ENCODE measurements around the gene KIN.

KIN gene

GRCh38 chr10:7708832-7709231, 79.0 kb downstream of the KIN start:
- H3K36me3 ChIP-seq (replicated peaks; ENCODE audit: low read depth, low read length): no peaks in the 10 kb centered on the region
- H4K20me1 ChIP-seq (ENCODE audit: insufficient read depth, low read length): no peaks in the 10 kb centered on the region
- no peaks in the 10 kb centered on the region for H3K79me2 ChIP-seq (ENCODE audit: low read length)
- no peak overlapping the region for H2AFZ ChIP-seq (ENCODE audit: low read depth, low read length)
- H3K27me3 ChIP-seq (ENCODE audit: low read depth, low read length): peaks cover 18% of the 10 kb centered on the region
- H3K4me2 ChIP-seq (ENCODE audit: low read length): no peak overlapping the region
- no peaks in the 10 kb centered on the region for H3K9me3 ChIP-seq (ENCODE audit: insufficient read depth, low read length)
- no peak overlapping the region for H3K4me3 ChIP-seq (ENCODE audit: low read length)
- TF ChIP-seq EZH2phosphoT487 (IDR thresholded peaks at IDR 0.05; ENCODE audit: low read depth) (no peak), CTCF (IDR thresholded peaks at IDR 0.05; ENCODE audit: low read depth, low read length) (no peak)
- no peak overlapping the region for H3K9ac ChIP-seq (ENCODE audit: low read length)
- no peaks in the 10 kb centered on the region for H3K4me1 ChIP-seq (ENCODE audit: low read length)
- H3K27ac ChIP-seq (ENCODE audit: low read length): no peak overlapping the region

GRCh38 chr10:7707858-7708622, 79.8 kb downstream of the KIN start:
- no peaks in the 10 kb centered on the region for H4K20me1 ChIP-seq (ENCODE audit: insufficient read depth, low read length)
- no peak for TF ChIP-seq EZH2phosphoT487 (IDR thresholded peaks at IDR 0.05; ENCODE audit: low read depth)
- no peak for TF ChIP-seq CTCF (IDR thresholded peaks at IDR 0.05; ENCODE audit: low read depth, low read length)
- no peaks in the 10 kb centered on the region for H3K4me1 ChIP-seq (ENCODE audit: low read length)

GRCh38 chr10:7707102-7707501, 80.7 kb downstream of the KIN start:
- H3K4me3 ChIP-seq (ENCODE audit: low read length): no peak overlapping the region
- H3K9me3 ChIP-seq (ENCODE audit: insufficient read depth, low read length): no peaks in the 10 kb centered on the region
- H4K20me1 ChIP-seq (ENCODE audit: insufficient read depth, low read length): no peaks in the 10 kb centered on the region
- H3K27me3 ChIP-seq (ENCODE audit: low read depth, low read length): peaks cover 31% of the 10 kb centered on the region
- TF ChIP-seq CTCF (IDR thresholded peaks at IDR 0.05; ENCODE audit: low read depth, low read length) (no peak), EZH2phosphoT487 (IDR thresholded peaks at IDR 0.05; ENCODE audit: low read depth) (no peak)
- no peak overlapping the region for H2AFZ ChIP-seq (ENCODE audit: low read depth, low read length)
- H3K36me3 ChIP-seq (replicated peaks; ENCODE audit: low read depth, low read length): no peaks in the 10 kb centered on the region
- H3K4me2 ChIP-seq (ENCODE audit: low read length): no peak overlapping the region
- no peaks in the 10 kb centered on the region for H3K4me1 ChIP-seq (ENCODE audit: low read length)
- H3K27ac ChIP-seq (ENCODE audit: low read length): no peak overlapping the region
- H3K79me2 ChIP-seq (ENCODE audit: low read length): no peaks in the 10 kb centered on the region
- no peak overlapping the region for H3K9ac ChIP-seq (ENCODE audit: low read length)

More at GRCh38 chr10:7707858-7708622, 79.8 kb downstream of the KIN start:
- Histone ChIP-seq H3K36me3 (replicated peaks; ENCODE audit: low read depth, low read length) (no peaks in the 10 kb centered on the region), H3K27me3 (ENCODE audit: low read depth, low read length) (peaks cover 26% of the 10 kb centered on the region), H3K4me3 (ENCODE audit: low read length) (no peak overlapping the region), H2AFZ (ENCODE audit: low read depth, low read length) (no peak overlapping the region), H3K27ac (ENCODE audit: low read length) (no peak overlapping the region), H3K79me2 (ENCODE audit: low read length) (no peaks in the 10 kb centered on the region), H3K9me3 (ENCODE audit: insufficient read depth, low read length) (no peaks in the 10 kb centered on the region), H3K4me2 (ENCODE audit: low read length) (no peak overlapping the region), H3K9ac (ENCODE audit: low read length) (no peak overlapping the region)

GRCh38 chr10:7706534-7707073, 81.2 kb downstream of the KIN start:
- H2AFZ ChIP-seq (ENCODE audit: low read depth, low read length): no peak overlapping the region
- H3K4me3 ChIP-seq (ENCODE audit: low read length): no peak overlapping the region
- H3K27me3 ChIP-seq (ENCODE audit: low read depth, low read length): peaks cover 31% of the 10 kb centered on the region
- no peak overlapping the region for H3K4me2 ChIP-seq (ENCODE audit: low read length)
- no peaks in the 10 kb centered on the region for H4K20me1 ChIP-seq (ENCODE audit: insufficient read depth, low read length)
- no peak overlapping the region for H3K9ac ChIP-seq (ENCODE audit: low read length)
- no peak overlapping the region for H3K27ac ChIP-seq (ENCODE audit: low read length)
- H3K4me1 ChIP-seq (ENCODE audit: low read length): no peaks in the 10 kb centered on the region
- no peaks in the 10 kb centered on the region for H3K9me3 ChIP-seq (ENCODE audit: insufficient read depth, low read length)
- TF ChIP-seq EZH2phosphoT487 (IDR thresholded peaks at IDR 0.05; ENCODE audit: low read depth) (no peak), CTCF (IDR thresholded peaks at IDR 0.05; ENCODE audit: low read depth, low read length) (no peak)
- no peaks in the 10 kb centered on the region for H3K36me3 ChIP-seq (replicated peaks; ENCODE audit: low read depth, low read length)
- H3K79me2 ChIP-seq (ENCODE audit: low read length): no peaks in the 10 kb centered on the region
